RWPE1 (cell line): ENCODE measurements around the gene WDR77.

Experiments
- CTCF ChIA-PET: fragments of 350-600 bp; sonication (Branson Sonifier 250); formaldehyde crosslinking; extraction: SDS; loops from one replicate; lab custom pipeline; 2021; lab: Yijun Ruan, JAX
- POLR2A ChIA-PET: fragments of 400-600 bp; formaldehyde crosslinking; extraction: SDS; loops from one replicate; lab custom pipeline; 2020; ENCODE audit warnings: antibody characterized with exemption; ENCODE audit not compliant: low non-redundant PET; lab: Yijun Ruan, JAX
- DNase-seq: peaks from one replicate; pipeline ENCODE4 v3.0.0; 2012; ENCODE audit warnings: low spot score
- H3K27ac ChIP-seq: fragments of 450-650 bp; 2 replicates; pipeline ENCODE4 v1.5.1; 2017
- TF ChIP-seq, protein P1 (sequence below): fragments of 450-650 bp; conservative IDR thresholded peaks from 2 replicates; pipeline ENCODE4 v1.5.1; 2017; ENCODE audit warnings: low read depth, mild to moderate bottlenecking

Gene WDR77

DNA sequence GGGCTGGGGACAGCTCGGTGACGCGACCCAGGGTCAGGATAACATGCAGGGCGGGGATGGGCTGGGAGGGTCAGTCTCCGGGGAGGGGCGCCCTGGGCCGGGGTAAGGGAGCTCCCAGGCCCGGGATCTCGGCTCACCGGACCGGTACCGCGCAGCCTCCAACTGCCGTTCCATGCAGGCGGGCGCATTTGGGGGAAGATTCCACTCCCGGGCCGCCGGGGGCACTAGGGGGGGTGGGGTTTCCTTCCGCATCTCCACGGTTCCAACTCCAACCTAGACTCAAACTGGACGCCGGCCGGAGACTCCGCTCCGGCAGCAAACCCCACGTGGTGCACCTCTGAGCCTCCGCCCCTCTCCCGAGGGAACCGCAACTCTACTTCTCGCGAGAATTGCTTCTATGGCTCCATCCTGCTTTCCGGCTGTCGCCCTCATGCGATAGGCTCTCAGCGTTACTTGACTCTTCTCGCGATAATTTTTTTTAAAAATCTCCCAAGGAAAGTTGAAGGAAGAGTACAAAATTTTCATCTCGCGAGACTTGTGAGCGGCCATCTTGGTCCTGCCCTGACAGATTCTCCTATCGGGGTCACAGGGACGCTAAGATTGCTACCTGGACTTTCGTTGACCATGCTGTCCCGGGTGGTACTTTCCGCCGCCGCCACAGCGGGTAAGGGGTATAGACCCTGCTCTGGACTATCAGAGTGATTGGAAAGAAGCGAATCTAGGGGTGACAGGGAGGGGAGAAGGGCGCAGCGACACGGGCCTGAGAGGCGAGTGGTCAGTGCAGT is at the start of gene WDR77, which contains the start of gene ATP5PB:
WDR77 (minus strand) TSS at position 339 of the 785 bp plus-strand sequence; CDS start at position 252, 87 bp downstream.
ATP5PB (plus strand) TSS at position 547 of the 785 bp plus-strand sequence; CDS start at position 625, 78 bp downstream.
- peak; percentile 99 for DNase-seq
- H3K27ac ChIP-seq: peak within 1 kb of the TSS; percentile 80
- ChIA-PET CTCF (interaction anchor here (0.6 kb wide), 1 partner anchor 683 kb away, joined by 5 read pairs; no protein-coding TSS in a partner anchor), POLR2A (no interaction called here)
- TF ChIP-seq, protein P1, sequence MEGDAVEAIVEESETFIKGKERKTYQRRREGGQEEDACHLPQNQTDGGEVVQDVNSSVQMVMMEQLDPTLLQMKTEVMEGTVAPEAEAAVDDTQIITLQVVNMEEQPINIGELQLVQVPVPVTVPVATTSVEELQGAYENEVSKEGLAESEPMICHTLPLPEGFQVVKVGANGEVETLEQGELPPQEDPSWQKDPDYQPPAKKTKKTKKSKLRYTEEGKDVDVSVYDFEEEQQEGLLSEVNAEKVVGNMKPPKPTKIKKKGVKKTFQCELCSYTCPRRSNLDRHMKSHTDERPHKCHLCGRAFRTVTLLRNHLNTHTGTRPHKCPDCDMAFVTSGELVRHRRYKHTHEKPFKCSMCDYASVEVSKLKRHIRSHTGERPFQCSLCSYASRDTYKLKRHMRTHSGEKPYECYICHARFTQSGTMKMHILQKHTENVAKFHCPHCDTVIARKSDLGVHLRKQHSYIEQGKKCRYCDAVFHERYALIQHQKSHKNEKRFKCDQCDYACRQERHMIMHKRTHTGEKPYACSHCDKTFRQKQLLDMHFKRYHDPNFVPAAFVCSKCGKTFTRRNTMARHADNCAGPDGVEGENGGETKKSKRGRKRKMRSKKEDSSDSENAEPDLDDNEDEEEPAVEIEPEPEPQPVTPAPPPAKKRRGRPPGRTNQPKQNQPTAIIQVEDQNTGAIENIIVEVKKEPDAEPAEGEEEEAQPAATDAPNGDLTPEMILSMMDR: no peak

DNA sequence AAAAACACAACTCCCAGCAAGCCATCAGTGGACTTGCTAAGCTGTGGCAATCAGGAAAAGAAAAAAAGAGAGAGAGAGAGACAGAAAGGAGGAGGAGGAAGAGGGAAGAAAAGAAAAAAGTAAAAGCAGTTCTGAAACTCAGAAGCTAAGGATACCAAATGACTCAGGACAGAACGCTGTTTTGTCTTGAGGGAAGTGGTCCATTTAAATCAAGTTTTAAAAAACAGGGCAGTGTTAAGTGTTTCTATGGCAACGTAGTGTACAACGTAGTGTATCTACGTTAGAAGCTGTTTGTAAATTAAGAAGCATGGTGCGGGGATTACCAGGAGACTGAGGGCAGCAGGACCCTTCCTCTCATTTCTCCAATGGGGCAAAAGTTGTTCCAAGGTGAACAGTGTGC is 48.5 kb upstream of the WDR77 start:
- CTCF ChIA-PET: interaction anchor here (0.5 to 1.8 kb wide), 3 partner anchors 11 to 237 kb away, joined by 3 to 7 read pairs (median 3); no protein-coding TSS in a partner anchor
- no peak for DNase-seq
- POLR2A ChIA-PET: no interaction called here
- TF ChIP-seq, protein P1: no peak
- H3K27ac ChIP-seq: no peak overlapping the region

DNA sequence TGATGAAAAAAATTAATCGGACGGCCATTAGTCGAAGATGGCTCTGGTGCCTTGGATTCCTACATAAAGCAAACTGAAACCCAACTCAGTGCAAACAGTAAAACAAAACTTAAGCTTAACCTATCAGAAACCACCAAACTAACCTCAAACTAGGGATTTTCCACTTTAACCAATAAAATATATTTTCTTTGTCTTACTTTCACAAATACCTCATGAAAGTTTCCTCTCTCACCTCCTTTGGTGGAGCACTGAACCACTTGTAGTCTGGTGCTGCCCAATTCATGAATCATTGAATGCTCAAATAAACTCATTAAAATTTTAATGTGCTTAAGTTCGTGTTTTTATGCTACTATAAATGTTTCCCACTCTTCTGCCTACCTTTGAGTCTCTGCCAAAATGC is 47.3 kb upstream of the WDR77 start:
- CTCF ChIA-PET: interaction anchor here (0.6 kb wide), 1 partner anchor 68 kb away, joined by 3 read pairs; no protein-coding TSS in a partner anchor
- POLR2A ChIA-PET: interaction anchor here (0.6 kb wide), 1 partner anchor 86 kb away, joined by 3 read pairs; no protein-coding TSS in a partner anchor
- TF ChIP-seq, protein P1: no peak

DNA sequence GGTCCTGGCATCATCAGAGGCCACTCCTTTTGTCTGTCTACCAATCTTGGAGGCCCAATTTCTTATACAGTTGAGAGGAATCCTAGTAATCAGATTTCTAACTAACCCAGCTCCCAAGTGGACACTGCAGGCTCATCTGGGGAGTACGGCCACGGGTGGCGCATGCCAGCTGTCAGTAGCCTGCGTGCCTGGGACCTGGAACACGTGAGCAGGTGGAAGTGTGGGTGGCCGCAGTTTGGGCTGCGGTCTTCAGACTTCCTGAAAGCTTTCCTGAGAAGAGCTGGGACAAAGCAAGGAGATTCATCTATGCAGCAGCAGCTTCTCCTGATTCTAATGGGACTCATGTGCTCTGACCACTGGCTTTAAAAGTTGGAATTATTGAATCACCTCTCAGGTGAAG is 42.0 kb upstream of the WDR77 start:
- DNase-seq: no peak
- no peak overlapping the region for H3K27ac ChIP-seq
- TF ChIP-seq, protein P1: no peak
- CTCF ChIA-PET: interaction anchor here (0.6 kb wide), 1 partner anchor 17 kb away, joined by 3 read pairs; no protein-coding TSS in a partner anchor
- POLR2A ChIA-PET: no interaction called here

More for the DNA sequence above, 47.3 kb upstream of the WDR77 start:
- DNase-seq: no peak
- H3K27ac ChIP-seq: no peak overlapping the region

DNA sequence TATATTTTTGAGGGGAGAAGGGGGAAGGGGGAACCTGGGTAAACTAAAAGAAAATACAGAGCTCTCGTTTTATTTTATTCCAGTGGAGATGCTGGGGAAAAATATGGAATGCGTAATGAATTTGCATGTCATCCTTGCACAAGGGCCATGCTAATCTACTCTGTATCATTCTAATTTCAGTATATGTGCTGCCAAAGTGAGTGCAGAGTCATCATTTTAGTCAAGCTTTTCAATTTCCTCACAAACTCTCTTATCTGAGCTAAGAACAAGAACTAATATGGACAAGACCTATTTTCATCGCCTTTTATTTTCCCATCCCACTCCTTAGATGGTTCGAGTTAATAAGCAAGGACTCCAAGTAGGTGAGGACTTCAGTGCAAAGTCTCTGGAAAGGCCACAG is 41.2 kb upstream of the WDR77 start:
- ChIA-PET CTCF (no interaction called here), POLR2A (no interaction called here)
- H3K27ac ChIP-seq: no peak overlapping the region
- no peak for DNase-seq
- TF ChIP-seq, protein P1: no peak

DNA sequence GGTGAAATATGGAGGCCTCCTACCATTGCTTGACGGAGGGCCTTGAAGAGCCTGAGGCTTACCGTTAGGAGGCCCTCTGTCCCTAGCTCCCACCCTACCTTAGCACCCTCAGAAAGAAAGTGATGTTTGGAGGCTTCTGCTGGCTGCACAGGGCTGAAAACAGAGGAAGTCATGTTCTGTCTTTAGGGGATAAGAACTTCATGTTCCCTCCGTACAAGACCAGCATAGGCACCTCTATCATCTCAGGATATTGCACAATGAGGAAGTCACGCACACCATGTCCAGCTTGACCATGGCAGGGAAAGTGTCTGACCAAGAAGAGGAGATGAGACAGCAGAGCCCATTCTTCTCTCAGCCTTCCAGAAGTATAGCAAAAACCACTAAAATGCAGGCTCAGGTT is 40.5 kb upstream of the WDR77 start:
- H3K27ac ChIP-seq: no peak overlapping the region
- no peak for DNase-seq
- CTCF ChIA-PET: interaction anchor here (0.7 kb wide), 1 partner anchor 462 kb away, joined by 4 read pairs; no protein-coding TSS in a partner anchor
- TF ChIP-seq, protein P1: no peak
- POLR2A ChIA-PET: no interaction called here
